OCI-LY1 (cell line): ENCODE results near the gene PRAME.

Experiments
- EZH2 ChIP-seq: fragments of 200-600 bp; sonication (generic), shearing (Covaris generic); IDR thresholded peaks from 2 replicates; pipeline ENCODE4 v1.8.0; 2017; ENCODE audit warnings: borderline replicate concordance, mixed run types, mild to moderate bottlenecking, antibody characterized with exemption, low read length, moderate library complexity, mixed read lengths
- TF ChIP-seq, protein P1 (sequence below): fragments of 200-600 bp; sonication (generic), shearing (Covaris generic); IDR thresholded peaks from 2 replicates; pipeline ENCODE4 v1.5.1; 2017; ENCODE audit warnings: mild to moderate bottlenecking, antibody characterized with exemption, low read length, moderate library complexity, mixed read lengths

DNA sequence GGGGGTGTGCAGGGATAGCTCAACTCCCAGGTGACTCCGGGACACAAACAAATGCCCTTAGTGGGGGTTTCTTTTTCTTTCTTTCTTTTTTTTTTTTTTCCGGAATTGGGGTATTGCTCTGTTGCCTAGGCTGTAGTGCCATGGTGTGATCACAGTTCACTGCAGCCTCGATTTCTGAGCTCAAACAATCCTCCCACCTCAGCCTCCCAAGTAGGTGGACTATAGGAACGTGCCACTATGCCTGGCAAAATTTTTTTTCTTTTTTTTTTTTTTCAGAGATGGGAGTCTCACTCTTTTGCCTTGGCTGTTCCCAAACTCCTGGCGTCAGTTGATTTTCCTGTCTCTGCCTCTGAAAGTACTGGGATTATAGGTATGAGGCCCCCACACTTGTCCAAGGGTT is 25.2 kb downstream of the PRAME start:
- no peak for TF ChIP-seq EZH2
- TF ChIP-seq, protein P1, sequence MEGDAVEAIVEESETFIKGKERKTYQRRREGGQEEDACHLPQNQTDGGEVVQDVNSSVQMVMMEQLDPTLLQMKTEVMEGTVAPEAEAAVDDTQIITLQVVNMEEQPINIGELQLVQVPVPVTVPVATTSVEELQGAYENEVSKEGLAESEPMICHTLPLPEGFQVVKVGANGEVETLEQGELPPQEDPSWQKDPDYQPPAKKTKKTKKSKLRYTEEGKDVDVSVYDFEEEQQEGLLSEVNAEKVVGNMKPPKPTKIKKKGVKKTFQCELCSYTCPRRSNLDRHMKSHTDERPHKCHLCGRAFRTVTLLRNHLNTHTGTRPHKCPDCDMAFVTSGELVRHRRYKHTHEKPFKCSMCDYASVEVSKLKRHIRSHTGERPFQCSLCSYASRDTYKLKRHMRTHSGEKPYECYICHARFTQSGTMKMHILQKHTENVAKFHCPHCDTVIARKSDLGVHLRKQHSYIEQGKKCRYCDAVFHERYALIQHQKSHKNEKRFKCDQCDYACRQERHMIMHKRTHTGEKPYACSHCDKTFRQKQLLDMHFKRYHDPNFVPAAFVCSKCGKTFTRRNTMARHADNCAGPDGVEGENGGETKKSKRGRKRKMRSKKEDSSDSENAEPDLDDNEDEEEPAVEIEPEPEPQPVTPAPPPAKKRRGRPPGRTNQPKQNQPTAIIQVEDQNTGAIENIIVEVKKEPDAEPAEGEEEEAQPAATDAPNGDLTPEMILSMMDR: no peak
